Sigmoid colon (tissue), 7 donors: Measurements from ENCODE around the gene PTPA. TPM values are rescaled to one million over a fixed set of nuclear protein-coding genes. Genes with fewer than 3 reads are reported as not detected.

Source experiments
- DNase-seq: peaks from one replicate; pipeline ENCODE4 v3.0.0-alpha.2; 2019
- H3K27ac ChIP-seq, 4 donors: fragments of 200-600 bp; sonication (generic); one replicate each; pipeline ENCODE4 v1.5.1; 2016 to 2019; ENCODE audit warnings: mild to moderate bottlenecking in 1 of 4
- H3K27me3 ChIP-seq, 3 donors: fragments of 200-600 bp; sonication (generic); one replicate each; pipeline ENCODE4 v1.5.1; 2019; ENCODE audit warnings: mild to moderate bottlenecking in 1 of 3
- H3K36me3 ChIP-seq, 4 donors: fragments of 200-600 bp; sonication (generic); one replicate each; pipeline ENCODE4 v1.5.1; 2016 to 2019
- H3K4me1 ChIP-seq, 4 donors: fragments of 200-600 bp; sonication (generic); one replicate each; pipeline ENCODE4 v1.5.1; 2017 to 2019
- H3K4me3 ChIP-seq, 4 donors: fragments of 200-600 bp; sonication (generic); one replicate each; pipeline ENCODE4 v1.5.1; 2017 to 2019; ENCODE audit warnings: mild to moderate bottlenecking in 2 of 4, moderate library complexity in 1 of 4
- H3K9me3 ChIP-seq, 4 donors: fragments of 200-600 bp in 3 of 4; sonication (generic) in 3 of 4; one replicate each; pipeline versions ENCODE4 v1.5.1 to v1.6.1; 2013 to 2019
- CTCF ChIP-seq, 4 experiments: fragments of 450-650 bp in 3 of 4; fragments of 200-600 bp in 1 of 4; IDR thresholded peaks; one replicate each; pipeline ENCODE4 v1.5.1; 2016 to 2019; ENCODE audit warnings: antibody characterized with exemption in 4 of 4, mild to moderate bottlenecking in 3 of 4, moderate library complexity in 2 of 4
- EP300 ChIP-seq, 4 donors: sonication (generic); formaldehyde crosslinking; IDR thresholded peaks; one replicate each; pipeline ENCODE4 v1.6.1; 2017; ENCODE audit warnings: antibody characterized with exemption in 4 of 4
- POLR2A ChIP-seq, 2 donors: fragments of 450-650 bp; IDR thresholded peaks; one replicate each; pipeline ENCODE4 v1.6.1; 2016; ENCODE audit warnings: antibody characterized with exemption in 2 of 2, mild to moderate bottlenecking in 2 of 2, moderate library complexity in 2 of 2
- POLR2AphosphoS5 ChIP-seq, 4 donors: sonication (generic); formaldehyde crosslinking; IDR thresholded peaks; one replicate each; pipeline ENCODE4 v1.6.1; 2017; ENCODE audit warnings: antibody characterized with exemption in 4 of 4
- WGBS, 2 donors: extraction: QIAGEN DNeasy Blood & Tissue Kit; methylation state at CpG; one replicate each; pipeline ENCODE4 v1.1.7; 2013; 5-methylcytosine and 5-hydroxymethylcytosine counted together
- intact Hi-C: fragments of 100-400 bp; cut with DNase I; formaldehyde crosslinking; loops from one replicate; pipeline ENCODE4 v1.15.1; 2023
- polyA plus RNA-seq, 3 donors: library from polyadenylated mRNA; stranded (reverse); fragments of 200-250 nt; gene quantifications; one replicate each; pipeline ENCODE4 v1.2.3, GENCODE V29; 2013
- total RNA-seq, 4 donors: library from RNA; depleted of rRNA; stranded (reverse); fragments of >200 nt; gene quantifications; one replicate each; pipeline ENCODE4 v1.1.0, GENCODE V29; 2016
- donor health status: healthy with polysubstance abuse.
- donor health status: Bipolar disorder and iron deficiency.
- donor health status: healthy.

The PTPA gene
- total and polyA plus RNA-seq, 7 donors: 50.2 to 141 (median 78.5) TPM

DNA sequence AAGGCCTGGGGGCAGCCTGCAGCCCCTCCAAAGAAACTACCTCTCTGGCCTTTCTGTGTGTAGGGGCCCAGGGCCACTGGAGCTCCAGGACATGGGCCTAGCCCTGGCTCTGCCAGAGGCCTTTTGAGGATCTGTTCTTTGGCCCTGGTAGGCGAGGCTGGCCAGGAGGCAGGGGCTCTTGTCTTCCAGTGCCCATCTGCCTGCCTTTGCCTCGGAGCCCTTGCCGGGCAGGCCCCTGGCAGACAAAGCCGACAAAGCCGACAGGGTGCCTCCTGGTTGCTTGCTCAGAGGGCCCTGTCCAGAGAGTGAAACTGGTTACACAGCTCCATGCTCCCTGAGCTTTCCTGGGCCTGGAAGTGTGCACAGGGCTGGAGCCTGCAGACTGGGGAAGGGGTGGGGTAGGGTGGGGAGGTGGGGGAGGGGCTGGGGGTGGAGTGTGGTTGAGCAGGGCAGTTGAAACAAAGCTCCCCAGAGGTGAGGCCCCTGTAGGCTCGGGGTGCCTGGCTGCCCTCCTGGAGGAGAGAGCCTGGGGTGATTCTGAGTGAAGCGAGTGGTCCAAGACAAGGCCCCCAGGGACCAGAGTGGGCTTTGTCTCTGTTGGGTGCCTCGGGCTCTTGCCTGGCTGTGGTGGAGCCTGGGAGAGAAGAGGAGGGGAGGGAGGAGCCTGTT is 29.3 kb downstream of the PTPA start:
- WGBS, 2 donors: 14 to 16% methylated on average over 8 of the region's 8 CpGs
- Histone ChIP-seq H3K27ac (peak overlapping the region; percentile 97 to 100 (median 99)), H3K36me3 (peaks cover 0 to 27% (median 12%) of the 10 kb centered on the region in 4 donors), H3K27me3 (no peaks in the 10 kb centered on the region), H3K9me3 (no peaks in the 10 kb centered on the region), H3K4me1 (peaks cover 0 to 78% (median 70%) of the 10 kb centered on the region in 4 donors), H3K4me3 (peak overlapping the region; percentile 36 to 59 (median 50))
- TF ChIP-seq POLR2A (IDR thresholded peaks at IDR 0.05) (peak in 1 of 2 donors; percentile 5), EP300 (IDR thresholded peaks at IDR 0.05) (no peak)
- peak; percentile 79 for DNase-seq
- intact Hi-C loops: loop anchor here (1.0 to 2.0 kb wide), 4 partner anchors 36 to 356 kb away; no protein-coding TSS in a partner anchor

GRCh38 chr9:129141066-129142041 is 30.1 kb downstream of the PTPA start:
- WGBS, 2 donors: 20 to 53% methylated on average over 13 of the region's 13 CpGs
- Histone ChIP-seq H3K36me3 (peaks cover 0 to 19% (median 11%) of the 10 kb centered on the region in 4 donors), H3K4me1 (peaks cover 0 to 86% (median 78%) of the 10 kb centered on the region in 4 donors), H3K27me3 (no peaks in the 10 kb centered on the region), H3K9me3 (no peaks in the 10 kb centered on the region), H3K4me3 (peak overlapping the region; percentile 36 to 59 (median 50)), H3K27ac (peak overlapping the region; percentile 97 to 100 (median 99))
- intact Hi-C loops: loop anchor here (2.0 kb wide), 4 partner anchors 271 to 355 kb away; no protein-coding TSS in a partner anchor
- TF ChIP-seq EP300 (IDR thresholded peaks at IDR 0.05) (no peak), POLR2AphosphoS5 (IDR thresholded peaks at IDR 0.05) (peak; percentile 54 to 68 (median 59)), CTCF (IDR thresholded peaks at IDR 0.05) (no peak)
- peak; percentile 93 for DNase-seq

DNA sequence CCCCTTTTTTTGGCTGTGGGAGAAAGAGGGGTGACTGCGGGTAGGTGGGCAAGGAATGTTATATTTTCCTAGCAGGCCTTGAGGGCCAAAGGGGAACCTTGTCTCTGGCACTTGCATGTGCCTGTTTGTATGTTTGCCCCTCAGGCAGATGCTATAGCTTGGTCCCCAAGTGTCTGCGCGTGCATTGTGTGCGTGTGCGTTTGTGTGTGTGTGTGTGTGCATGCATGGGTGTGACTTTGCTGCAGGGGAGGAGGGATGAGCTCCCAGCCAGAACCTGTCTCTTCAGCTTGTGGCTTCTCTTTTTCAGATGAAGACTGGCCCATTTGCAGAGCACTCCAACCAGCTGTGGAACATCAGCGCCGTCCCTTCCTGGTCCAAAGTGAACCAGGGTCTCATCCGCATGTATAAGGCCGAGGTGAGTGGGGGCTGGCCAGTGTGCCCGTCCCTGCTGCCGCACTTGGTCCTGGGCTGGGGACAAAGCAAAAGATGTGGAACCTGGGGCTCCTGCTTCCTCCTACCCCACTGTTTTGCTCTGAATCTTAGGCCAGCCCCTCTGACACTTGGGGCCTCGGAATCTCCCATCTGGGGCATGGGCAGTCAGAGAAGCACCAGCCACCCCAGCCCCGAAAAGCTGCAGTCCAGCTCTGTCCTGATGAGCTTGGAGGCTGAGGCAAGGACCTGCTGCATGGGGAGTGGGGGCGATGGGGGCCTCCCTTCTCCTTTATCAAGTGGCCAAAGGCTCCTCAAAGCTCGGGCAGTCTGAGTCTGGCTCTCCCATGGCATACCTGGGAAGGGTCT is 31.1 kb downstream of the PTPA start:
- WGBS, 2 donors: 75 to 76% methylated on average over 15 of the region's 15 CpGs
- Histone ChIP-seq H3K9me3 (no peaks in the 10 kb centered on the region), H3K27ac (peak overlapping the region; percentile 97 to 100 (median 99)), H3K4me3 (peak overlapping the region in 3 of 4 donors; percentile 50 to 59 (median 51)), H3K27me3 (no peaks in the 10 kb centered on the region), H3K4me1 (peaks cover 0 to 96% (median 88%) of the 10 kb centered on the region in 4 donors), H3K36me3 (peaks cover 0 to 10% (median 6%) of the 10 kb centered on the region in 4 donors)
- DNase-seq: no peak
- intact Hi-C loops: loop anchor here (2.0 kb wide), 1 partner anchor 346 kb away; no protein-coding TSS in a partner anchor
- TF ChIP-seq EP300 (IDR thresholded peaks at IDR 0.05) (no peak), CTCF (IDR thresholded peaks at IDR 0.05) (no peak), POLR2AphosphoS5 (IDR thresholded peaks at IDR 0.05) (no peak), POLR2A (IDR thresholded peaks at IDR 0.05) (no peak)

GRCh38 chr9:129143031-129143927 is 32.1 kb downstream of the PTPA start:
- Histone ChIP-seq H3K27me3 (no peaks in the 10 kb centered on the region), H3K27ac (peak overlapping the region; percentile 97 to 100 (median 99)), H3K36me3 (peaks cover 0 to 13% (median 5%) of the 10 kb centered on the region in 4 donors), H3K4me3 (peak overlapping the region in 3 of 4 donors; percentile 3 to 11 (median 3)), H3K9me3 (no peaks in the 10 kb centered on the region), H3K4me1 (peaks cover 0 to 96% (median 92%) of the 10 kb centered on the region in 4 donors)
- TF ChIP-seq POLR2A (IDR thresholded peaks at IDR 0.05) (no peak), EP300 (IDR thresholded peaks at IDR 0.05) (no peak), POLR2AphosphoS5 (IDR thresholded peaks at IDR 0.05) (peak; percentile 40 to 74 (median 62)), CTCF (IDR thresholded peaks at IDR 0.05) (peak in 3 of 4 experiments; percentile 62 to 81 (median 66))
- peak; percentile 97 for DNase-seq
- intact Hi-C loops: loop anchor here (2.0 kb wide), 1 partner anchor 346 kb away; no protein-coding TSS in a partner anchor
- WGBS, 2 donors: 57 to 69% methylated on average over 14 of the region's 14 CpGs
